Smooth muscle cell (in vitro differentiated cells): ENCODE results near the gene BEST4. TPM values are rescaled to one million over a fixed set of nuclear protein-coding genes. Genes with fewer than 3 reads are reported as not detected.

Experiments
- DNase-seq: peaks from one replicate; lab custom pipeline; 2025; ENCODE audit not compliant: unreplicated experiment; lab: John Stamatoyannopoulos, UW
- H2AFZ ChIP-seq: fragments of 200-600 bp; sonication (generic); 2 replicates; pipeline ENCODE4 v1.6.0; 2016; ENCODE audit warnings: antibody characterized with exemption, low read depth, mild to moderate bottlenecking
- H3F3A ChIP-seq: fragments of 200-600 bp; sonication (generic); 2 replicates; pipeline ENCODE4 v1.6.0; 2017; ENCODE audit warnings: antibody characterized with exemption, low read depth
- H3K27ac ChIP-seq: fragments of 200-600 bp; sonication (generic); 2 replicates; pipeline ENCODE4 v1.5.1; 2016; ENCODE audit warnings: low read depth, mild to moderate bottlenecking
- H3K27me3 ChIP-seq: fragments of 200-600 bp; sonication (generic); 2 replicates; pipeline ENCODE4 v1.6.1; 2016; ENCODE audit warnings: low read depth, mild to moderate bottlenecking
- H3K36me3 ChIP-seq: fragments of 200-600 bp; sonication (generic); 2 replicates; pipeline ENCODE4 v1.5.1; 2016; ENCODE audit warnings: low read depth
- H3K4me1 ChIP-seq: fragments of 200-600 bp; sonication (generic); 2 replicates; pipeline ENCODE4 v1.5.1; 2016; ENCODE audit warnings: low read depth
- H3K4me2 ChIP-seq: fragments of 200-600 bp; sonication (generic); 2 replicates; pipeline ENCODE4 v1.6.0; 2016; ENCODE audit warnings: mild to moderate bottlenecking
- H3K4me3 ChIP-seq: fragments of 200-600 bp; sonication (generic); 2 replicates; pipeline ENCODE4 v1.5.1; 2016; ENCODE audit warnings: mild to moderate bottlenecking
- H3K79me2 ChIP-seq: fragments of 200-600 bp; sonication (generic); 2 replicates; pipeline ENCODE4 v1.6.0; 2016; ENCODE audit warnings: low read depth, mild to moderate bottlenecking
- H3K9ac ChIP-seq: fragments of 200-600 bp; sonication (generic); 2 replicates; pipeline ENCODE4 v1.6.0; 2016; ENCODE audit warnings: low read depth
- H3K9me3 ChIP-seq: fragments of 200-600 bp; sonication (generic); replicated peaks from 2 replicates; pipeline ENCODE4 v1.5.1; 2016; ENCODE audit warnings: low read depth
- H4K20me1 ChIP-seq: fragments of 200-600 bp; sonication (generic); 2 replicates; pipeline ENCODE4 v1.6.0; 2016; ENCODE audit warnings: low read depth
- WGBS: methylation state at CpG from one replicate; pipeline ENCODE4 v1.1.7; 2016; ENCODE audit warnings: low lambda C conversion rate; 5-methylcytosine and 5-hydroxymethylcytosine counted together
- polyA plus RNA-seq: library from polyadenylated mRNA; unstranded; fragments of >200 nt; fragmentation: Nextera tagmentation; extraction: Ambion mirVana; gene quantifications from 2 replicates; pipeline ENCODE4 v1.2.1, GENCODE V29; 2016
- total RNA-seq: library from RNA; depleted of rRNA; stranded (reverse); fragments of >200 nt; gene quantifications from 2 replicates; pipeline ENCODE4 v1.2.3, GENCODE V29; 2014
- TF ChIP-seq, protein P1 (sequence below): fragments of 200-600 bp; sonication (generic); IDR thresholded peaks from 2 replicates; pipeline ENCODE4 v1.5.1; 2017; ENCODE audit warnings: borderline replicate concordance, mild to moderate bottlenecking, antibody characterized with exemption; ENCODE audit not compliant: insufficient read depth, poor library complexity, severe bottlenecking

The BEST4 gene
- total and polyA plus RNA-seq, 2 experiments from 2014 or later: 0.54 to 0.78 TPM

- H3K79me2 ChIP-seq: peaks cover 40% of the 10 kb centered on the region
- TF ChIP-seq, protein P1, sequence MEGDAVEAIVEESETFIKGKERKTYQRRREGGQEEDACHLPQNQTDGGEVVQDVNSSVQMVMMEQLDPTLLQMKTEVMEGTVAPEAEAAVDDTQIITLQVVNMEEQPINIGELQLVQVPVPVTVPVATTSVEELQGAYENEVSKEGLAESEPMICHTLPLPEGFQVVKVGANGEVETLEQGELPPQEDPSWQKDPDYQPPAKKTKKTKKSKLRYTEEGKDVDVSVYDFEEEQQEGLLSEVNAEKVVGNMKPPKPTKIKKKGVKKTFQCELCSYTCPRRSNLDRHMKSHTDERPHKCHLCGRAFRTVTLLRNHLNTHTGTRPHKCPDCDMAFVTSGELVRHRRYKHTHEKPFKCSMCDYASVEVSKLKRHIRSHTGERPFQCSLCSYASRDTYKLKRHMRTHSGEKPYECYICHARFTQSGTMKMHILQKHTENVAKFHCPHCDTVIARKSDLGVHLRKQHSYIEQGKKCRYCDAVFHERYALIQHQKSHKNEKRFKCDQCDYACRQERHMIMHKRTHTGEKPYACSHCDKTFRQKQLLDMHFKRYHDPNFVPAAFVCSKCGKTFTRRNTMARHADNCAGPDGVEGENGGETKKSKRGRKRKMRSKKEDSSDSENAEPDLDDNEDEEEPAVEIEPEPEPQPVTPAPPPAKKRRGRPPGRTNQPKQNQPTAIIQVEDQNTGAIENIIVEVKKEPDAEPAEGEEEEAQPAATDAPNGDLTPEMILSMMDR: no peak
- no peaks in the 10 kb centered on the region for H3K27me3 ChIP-seq
- peaks cover 22% of the 10 kb centered on the region for H4K20me1 ChIP-seq
- H3K4me2 ChIP-seq: peak overlapping the region; percentile 91
- peak; percentile 93 for DNase-seq
- H3K4me3 ChIP-seq: peak overlapping the region; percentile 40
- no peaks in the 10 kb centered on the region for H3K36me3 ChIP-seq
- H3F3A ChIP-seq: peaks cover 37% of the 10 kb centered on the region
- H3K9me3 ChIP-seq: no peaks in the 10 kb centered on the region
- no peak overlapping the region for H2AFZ ChIP-seq
- peak overlapping the region; percentile 100 for H3K27ac ChIP-seq
- 3% methylated on average over 16 of the region's 16 CpGs for WGBS
- H3K4me1 ChIP-seq: peaks cover 51% of the 10 kb centered on the region
- peak overlapping the region; percentile 98 for H3K9ac ChIP-seq
Measured at GRCh38 chr1:44807364-44808062, 19.5 kb upstream of the BEST4 start.

GRCh38 chr1:44806704-44807363 lies 18.9 kb upstream of the BEST4 start, which contains the start of gene DYNLT4:
Gene DYNLT4 (minus strand): TSS chr1:44807351. CDS start chr1:44806668, 683 bp downstream.
- Histone ChIP-seq H3K36me3 (no peaks in the 10 kb centered on the region), H3F3A (peaks cover 37% of the 10 kb centered on the region), H3K27ac (peak within 1 kb of the TSS; percentile 100), H3K79me2 (peaks cover 40% of the 10 kb centered on the region), H4K20me1 (peaks cover 22% of the 10 kb centered on the region), H3K4me2 (peak within 1 kb of the TSS; percentile 91), H3K4me1 (peaks cover 54% of the 10 kb centered on the region), H3K27me3 (no peaks in the 10 kb centered on the region), H3K4me3 (peak within 1 kb of the TSS; percentile 40), H2AFZ (no peak within 1 kb of the TSS), H3K9ac (peak within 1 kb of the TSS; percentile 98), H3K9me3 (no peaks in the 10 kb centered on the region)
- TF ChIP-seq, protein P1: no peak
- 60% methylated on average over 7 of the region's 7 CpGs for WGBS
- no peak for DNase-seq

DNA sequence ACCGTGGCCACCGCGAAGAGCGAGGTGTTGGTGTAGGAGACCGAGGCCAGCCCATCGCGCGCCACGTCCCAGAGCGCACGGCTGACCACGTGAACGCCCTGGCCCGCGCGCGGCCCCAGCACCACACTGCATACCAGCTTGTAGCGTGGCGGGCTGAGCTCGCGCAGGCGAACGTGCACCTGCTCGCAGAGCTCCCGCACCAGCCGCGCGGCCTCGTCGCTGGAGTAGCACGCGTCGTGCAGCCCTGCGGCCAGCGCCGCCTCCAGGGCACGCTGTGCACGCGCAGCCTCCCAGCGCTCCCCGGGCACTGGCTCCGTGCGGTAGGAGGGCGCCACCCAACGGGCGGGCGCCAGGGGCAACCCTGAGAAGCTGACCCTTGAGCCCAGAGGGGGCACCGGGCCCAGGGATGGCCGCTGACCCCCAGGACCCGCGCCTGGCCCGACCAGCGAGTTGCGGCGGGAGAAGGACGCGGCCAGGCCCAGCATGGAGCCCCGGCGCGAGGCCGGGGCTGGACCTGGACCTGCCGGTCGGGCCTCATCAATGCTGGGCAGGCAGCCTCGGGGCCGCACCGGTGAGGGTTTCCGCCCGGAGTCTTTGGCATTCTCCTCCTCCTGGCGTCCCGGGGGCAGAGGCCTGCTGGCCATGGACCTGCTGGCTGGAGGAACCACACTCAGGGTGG lies 18.2 kb upstream of the BEST4 start:
- peak overlapping the region; percentile 100 for H3K27ac ChIP-seq
- no peaks in the 10 kb centered on the region for H3K9me3 ChIP-seq
- TF ChIP-seq, protein P1: no peak
- peak overlapping the region; percentile 98 for H3K9ac ChIP-seq
- DNase-seq: no peak
- peaks cover 56% of the 10 kb centered on the region for H3K4me1 ChIP-seq
- peaks cover 46% of the 10 kb centered on the region for H3K79me2 ChIP-seq
- H2AFZ ChIP-seq: no peak overlapping the region
- H3K4me2 ChIP-seq: peak overlapping the region; percentile 50
- no peaks in the 10 kb centered on the region for H3K27me3 ChIP-seq
- peaks cover 37% of the 10 kb centered on the region for H3F3A ChIP-seq
- H4K20me1 ChIP-seq: peaks cover 27% of the 10 kb centered on the region
- 97% methylated on average over 68 of the region's 70 CpGs for WGBS
- no peak overlapping the region for H3K4me3 ChIP-seq
- H3K36me3 ChIP-seq: no peaks in the 10 kb centered on the region
